GM13977 (cell line): ENCODE results near the gene DR1.

Experiments used
- DNase-seq: peaks from one replicate; pipeline ENCODE4 v3.0.0; 2012; ENCODE audit warnings: low spot score
- in situ Hi-C: fragments of 300-500 bp; cut with MboI; formaldehyde crosslinking; loops from one replicate; pipeline ENCODE4 v1.12.0; 2022; ENCODE audit warnings: low sequenced_read_pairs, low pct_unique_long_range_greater_than_20kb, mixed read lengths, inconsistent platforms; ENCODE audit not compliant: unreplicated experiment
- TF ChIP-seq, protein P1 (sequence below): IDR thresholded peaks from 2 replicates; pipeline ENCODE4 v1.5.1; 2012; ENCODE audit warnings: mild to moderate bottlenecking, control low read depth; ENCODE audit not compliant: insufficient read depth; ENCODE audit errors: extremely low read depth, missing control alignments

DR1 gene

GRCh38 chr1:93324486-93325464, 20.9 kb upstream of the DR1 start:
- no peak for DNase-seq
- TF ChIP-seq, protein P1, sequence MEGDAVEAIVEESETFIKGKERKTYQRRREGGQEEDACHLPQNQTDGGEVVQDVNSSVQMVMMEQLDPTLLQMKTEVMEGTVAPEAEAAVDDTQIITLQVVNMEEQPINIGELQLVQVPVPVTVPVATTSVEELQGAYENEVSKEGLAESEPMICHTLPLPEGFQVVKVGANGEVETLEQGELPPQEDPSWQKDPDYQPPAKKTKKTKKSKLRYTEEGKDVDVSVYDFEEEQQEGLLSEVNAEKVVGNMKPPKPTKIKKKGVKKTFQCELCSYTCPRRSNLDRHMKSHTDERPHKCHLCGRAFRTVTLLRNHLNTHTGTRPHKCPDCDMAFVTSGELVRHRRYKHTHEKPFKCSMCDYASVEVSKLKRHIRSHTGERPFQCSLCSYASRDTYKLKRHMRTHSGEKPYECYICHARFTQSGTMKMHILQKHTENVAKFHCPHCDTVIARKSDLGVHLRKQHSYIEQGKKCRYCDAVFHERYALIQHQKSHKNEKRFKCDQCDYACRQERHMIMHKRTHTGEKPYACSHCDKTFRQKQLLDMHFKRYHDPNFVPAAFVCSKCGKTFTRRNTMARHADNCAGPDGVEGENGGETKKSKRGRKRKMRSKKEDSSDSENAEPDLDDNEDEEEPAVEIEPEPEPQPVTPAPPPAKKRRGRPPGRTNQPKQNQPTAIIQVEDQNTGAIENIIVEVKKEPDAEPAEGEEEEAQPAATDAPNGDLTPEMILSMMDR, result no peak
- in situ Hi-C loops, result loop anchor here (25.0 kb wide), 1 partner anchor 538 kb away; no protein-coding TSS in a partner anchor

GRCh38 chr1:93328809-93329760, 16.6 kb upstream of the DR1 start:
- no peak for DNase-seq
- TF ChIP-seq, protein P1, result no peak
- in situ Hi-C loops, result no loop called here

- DNase-seq, result no peak
- TF ChIP-seq, protein P1, result no peak
- in situ Hi-C loops, result no loop called here
Measured at GRCh38 chr1:93330196-93330595, 15.5 kb upstream of the DR1 start.

GRCh38 chr1:93330617-93331016, 15.1 kb upstream of the DR1 start:
- in situ Hi-C loops, result no loop called here
- DNase-seq, result no peak
- TF ChIP-seq, protein P1, result no peak

DNA sequence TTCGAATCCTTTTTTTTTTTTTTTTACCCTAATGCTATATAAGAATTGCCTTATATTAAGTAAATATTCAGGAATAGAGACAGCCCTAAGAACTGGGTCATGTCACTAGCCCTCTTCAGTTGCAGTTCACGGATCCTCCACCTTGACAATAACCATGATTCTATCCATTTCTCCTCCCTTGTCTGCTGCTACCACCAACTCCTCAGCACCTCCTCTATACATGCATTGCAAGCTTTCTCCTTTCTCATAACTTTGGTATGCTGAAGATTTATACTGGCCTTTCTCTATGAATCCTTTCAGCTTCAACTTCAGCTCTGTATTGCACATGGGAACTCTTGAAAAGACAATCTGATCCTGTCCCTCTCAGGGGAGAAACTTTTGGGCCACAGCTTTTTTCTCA, 14.3 kb upstream of the DR1 start:
- TF ChIP-seq, protein P1, result no peak
- no peak for DNase-seq
- in situ Hi-C loops, result no loop called here

DNA sequence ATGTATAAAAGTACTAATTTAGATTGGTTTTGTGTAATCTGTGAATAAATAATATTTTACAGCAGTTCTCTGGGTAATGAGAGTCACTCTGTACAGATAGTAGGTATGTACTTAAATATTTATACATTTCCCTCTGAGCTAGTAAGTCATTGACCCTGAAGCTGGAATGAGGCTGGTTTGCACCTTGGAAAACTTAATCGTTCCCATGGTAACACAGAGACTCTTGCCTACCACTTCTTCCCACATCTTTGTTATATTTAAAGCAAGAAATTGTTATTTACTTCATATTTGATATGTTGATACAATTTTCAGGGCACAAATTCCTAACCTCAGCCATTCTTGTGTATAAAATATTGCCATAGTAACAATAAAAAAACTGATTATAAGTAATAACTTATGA, 13.3 kb upstream of the DR1 start:
- DNase-seq, result no peak
- TF ChIP-seq, protein P1, result no peak
- in situ Hi-C loops, result no loop called here
